Activated CD4-positive, CD25-positive, alpha-beta regulatory T cell treated with anti-CD3 and anti-CD28 coated beads, Interleukin-2, amount 50 U/mL, for 24 hours (primary cell): ENCODE measurements around the gene CARHSP1.
"Not testable (repeated sequence)": the region's sequence is repeated elsewhere in the genome, so short reads cannot be mapped to it uniquely, and the experiment has no call there.

Source experiments
- ATAC-seq, 2 donors: fragments of 150-1000 bp; cut with Tn5 transposase; one replicate each; pipeline ENCODE4 v1.10.0; 2021; ENCODE audit warnings: mild to moderate bottlenecking in 1 of 2, moderate library complexity in 1 of 2

Gene CARHSP1

DNA sequence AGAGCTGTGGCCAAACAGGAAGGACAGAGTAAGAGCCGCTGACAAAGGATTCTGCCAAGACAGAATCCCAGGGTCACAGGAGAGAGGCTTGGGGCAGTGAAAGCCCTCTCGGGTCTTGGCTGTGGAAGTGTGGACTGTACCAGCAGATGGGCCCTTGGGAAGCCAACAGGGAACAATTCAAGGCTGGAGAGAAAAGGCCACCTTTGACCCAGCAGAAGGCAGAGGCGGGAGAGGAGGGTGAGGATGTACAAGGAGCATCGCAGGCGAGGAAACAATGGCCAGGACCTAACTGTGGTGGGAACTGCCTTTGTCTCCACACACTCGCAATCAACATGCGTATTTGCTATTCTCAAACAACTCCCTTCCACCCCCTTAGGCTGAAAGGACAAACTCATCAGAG lies 15.7 kb downstream of the CARHSP1 start:
- no peak for ATAC-seq

DNA sequence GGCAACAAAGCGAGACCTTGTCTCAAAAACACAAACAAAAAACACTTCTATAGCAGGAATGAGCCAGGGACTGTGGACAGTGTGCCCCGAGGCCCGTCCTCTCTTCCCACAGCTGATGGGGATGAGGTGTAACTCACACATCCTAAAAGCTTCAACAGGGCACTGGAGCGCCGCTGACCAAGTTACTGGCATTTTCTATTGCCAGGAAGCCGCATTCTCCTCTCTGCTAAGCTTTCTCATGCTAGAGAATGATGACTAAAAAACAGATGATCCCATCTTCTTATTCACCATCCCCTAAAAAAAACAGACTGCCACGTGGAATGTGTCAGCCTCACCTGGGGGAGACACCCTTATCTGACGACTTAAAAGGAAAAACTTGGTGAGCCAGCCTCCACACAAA lies 16.3 kb downstream of the CARHSP1 start:
- ATAC-seq = no peak

DNA sequence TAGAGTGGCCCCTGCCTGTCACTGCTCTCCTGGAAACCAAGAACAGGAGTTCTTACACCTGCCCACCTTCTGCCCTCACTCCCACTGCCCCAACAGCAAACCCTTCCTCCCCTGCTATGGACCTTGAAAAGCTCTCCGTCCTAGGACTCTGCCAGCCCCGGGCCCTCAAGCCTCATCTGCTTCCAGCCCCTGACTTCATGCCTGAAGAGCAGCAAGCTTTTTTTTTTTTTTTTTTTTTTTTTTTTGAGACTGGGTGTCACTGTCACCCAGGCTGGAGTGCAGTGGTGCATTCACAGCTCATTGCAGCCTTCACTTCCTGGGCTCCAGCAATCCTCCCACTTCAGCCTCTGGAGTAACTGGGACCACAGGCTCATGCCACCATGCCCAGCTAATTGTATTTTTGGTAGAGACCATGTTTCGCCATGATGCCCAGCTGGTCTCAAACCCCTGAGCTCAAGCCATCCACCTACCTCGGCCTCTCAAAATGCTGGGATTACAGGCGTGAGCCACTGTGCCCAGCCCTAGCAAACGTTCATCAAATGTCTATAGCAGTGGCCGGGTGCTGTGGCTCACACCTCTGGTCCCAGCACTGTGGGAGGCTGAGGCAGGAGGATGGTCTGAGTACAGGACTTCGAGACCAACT lies 16.9 kb downstream of the CARHSP1 start:
- ATAC-seq = no peak

DNA sequence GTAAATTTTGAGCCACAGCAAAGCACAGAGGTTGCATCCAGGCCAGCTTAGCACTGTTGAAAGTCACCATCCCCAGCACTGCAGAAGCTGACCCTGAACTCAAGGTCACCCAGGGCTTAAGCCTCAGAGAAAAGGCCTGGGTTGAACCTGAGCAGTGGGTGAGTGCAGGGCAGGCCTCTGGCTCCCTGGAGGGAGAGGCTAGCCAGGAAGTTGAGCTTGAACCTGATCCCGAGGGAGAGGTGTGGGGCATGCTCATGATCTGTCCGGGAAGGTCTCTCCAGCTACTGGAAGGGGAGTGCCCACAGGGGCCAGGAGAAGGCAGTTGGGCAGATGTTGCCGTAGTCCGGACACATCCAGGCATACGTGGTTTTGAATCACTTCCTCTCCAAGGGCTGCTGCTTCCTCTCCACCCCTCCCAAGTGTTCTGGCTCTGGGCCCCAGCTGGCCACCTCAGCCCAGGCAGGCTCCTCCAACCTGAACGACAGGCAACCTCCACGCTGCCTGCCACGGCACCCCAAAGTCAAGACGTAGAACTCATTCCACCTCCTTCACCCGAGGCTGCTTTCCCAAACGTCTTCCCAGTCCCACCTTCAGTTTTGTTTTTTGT lies 18.4 kb downstream of the CARHSP1 start:
- no peak for ATAC-seq

DNA sequence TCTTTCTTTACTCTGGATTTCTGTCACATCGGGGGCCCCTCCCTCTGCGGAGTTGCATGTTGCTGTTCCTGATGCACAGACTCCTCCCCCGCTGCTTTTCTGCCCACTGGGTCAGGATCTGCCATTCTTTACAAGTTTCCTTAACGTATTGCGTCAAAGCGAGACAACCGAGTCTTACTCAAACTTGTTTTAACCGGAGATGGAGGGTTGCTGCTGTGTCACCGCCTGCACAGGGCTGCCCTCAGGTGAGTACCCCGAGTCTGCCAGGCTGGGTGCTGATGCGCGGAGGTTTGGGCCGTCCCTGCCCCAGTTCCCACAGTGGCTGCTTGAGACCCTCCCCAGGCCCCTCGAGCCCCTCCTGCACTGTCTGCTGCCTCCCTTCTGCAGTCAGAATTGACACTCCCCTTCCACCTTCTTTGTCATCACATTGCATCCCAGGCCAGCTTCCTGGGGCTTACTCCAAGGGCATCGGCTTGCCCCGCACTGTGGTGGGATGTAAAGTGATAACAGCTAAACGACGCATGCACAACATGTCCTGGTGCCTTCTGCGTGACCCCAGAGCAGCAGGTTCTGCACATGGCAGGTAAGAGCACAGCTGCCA lies 19.3 kb downstream of the CARHSP1 start:
- no peak for ATAC-seq

DNA sequence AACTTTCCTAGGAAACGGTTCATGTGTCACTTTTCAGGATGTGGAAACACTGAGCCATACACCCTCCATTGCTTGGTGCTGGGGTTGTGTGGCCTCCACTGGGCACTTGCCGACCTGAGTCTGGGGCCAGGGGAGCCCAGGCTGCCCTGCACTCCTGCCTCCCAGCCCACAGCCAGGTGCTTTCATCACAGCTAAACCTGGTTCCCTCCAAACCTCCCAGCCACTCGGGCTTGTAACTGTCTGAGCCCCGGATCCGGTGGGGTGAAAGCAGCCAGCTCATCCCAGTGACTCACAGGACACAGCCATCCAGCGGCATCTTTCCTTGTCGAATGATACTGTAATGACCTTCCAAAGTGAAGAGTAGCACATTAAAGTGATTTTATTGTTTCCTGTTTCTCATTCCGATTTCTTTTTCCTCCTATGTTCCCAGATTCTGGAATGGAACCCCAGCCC lies 19.8 kb downstream of the CARHSP1 start:
- no peak for ATAC-seq

DNA sequence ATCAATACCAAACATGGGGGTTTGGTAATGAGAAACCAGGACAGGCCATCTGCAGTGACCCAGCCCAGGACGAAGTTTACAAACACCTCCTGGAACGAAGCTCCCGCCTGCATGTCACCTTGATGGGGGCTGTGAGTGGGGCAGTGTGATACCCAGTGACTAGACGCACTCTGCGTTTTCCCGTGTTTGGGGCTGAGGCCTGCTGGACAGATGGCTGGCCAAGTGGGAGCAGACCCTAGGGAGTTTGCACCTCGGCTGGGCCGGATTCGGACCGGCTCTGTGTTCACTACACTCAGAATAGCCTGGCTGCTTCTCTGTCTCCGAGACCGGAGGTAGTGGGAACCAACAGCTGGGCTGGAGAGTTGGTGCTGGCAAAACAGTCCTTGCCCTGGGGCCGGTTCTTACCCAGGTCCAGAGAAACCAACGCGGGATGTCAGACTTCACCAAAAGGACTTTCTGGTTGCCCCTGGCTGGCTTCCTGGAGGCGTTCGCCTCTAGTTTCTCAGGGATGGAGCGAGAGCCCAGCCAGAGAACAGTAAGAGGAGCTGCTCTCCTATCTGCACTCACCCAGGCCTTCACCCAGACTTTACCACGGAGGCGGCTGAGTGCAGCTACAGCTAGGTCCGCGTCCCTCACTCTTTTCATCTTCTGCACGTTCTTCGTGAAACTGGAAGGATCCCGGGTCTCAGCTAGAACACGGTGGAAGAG lies 20.4 kb downstream of the CARHSP1 start:
- no peak for ATAC-seq

DNA sequence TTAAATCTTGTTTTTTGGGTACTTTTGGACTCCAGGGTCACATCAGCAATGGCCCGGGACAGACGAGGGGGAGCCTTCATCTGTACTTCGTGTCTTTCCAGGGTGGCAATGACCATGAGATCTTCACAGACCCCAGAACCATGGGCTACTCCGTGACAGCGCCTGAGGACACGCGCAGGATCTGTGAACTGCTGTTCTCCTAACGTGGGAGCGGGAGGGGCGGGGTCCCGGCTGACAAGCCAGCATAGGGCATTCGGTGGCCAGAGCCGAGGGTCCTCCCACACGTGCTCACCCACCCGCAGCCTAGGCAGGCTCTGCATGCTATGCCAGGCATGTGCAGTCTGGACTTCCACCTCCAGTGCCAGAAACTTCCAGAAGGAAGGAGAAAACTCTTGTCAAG lies 21.2 kb downstream of the CARHSP1 start:
- no peak for ATAC-seq

DNA sequence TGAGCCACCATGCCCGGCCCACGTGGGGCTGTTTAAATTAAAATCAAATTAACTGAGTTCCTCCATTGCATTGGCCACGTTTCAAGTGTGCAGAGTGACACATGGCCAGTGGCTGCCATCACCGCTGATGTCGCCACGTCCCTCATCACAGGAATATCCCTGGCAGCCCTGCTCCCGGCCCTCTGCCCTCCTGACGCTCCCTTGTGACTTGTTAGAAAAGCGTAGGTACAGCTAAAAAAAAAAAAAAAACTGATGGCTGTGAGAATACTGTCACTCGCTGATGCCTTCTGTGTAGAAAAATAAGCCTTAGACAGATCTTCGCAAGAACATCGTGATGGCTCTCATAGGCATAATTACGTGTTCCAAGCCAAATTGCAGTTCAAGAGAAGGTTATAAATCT lies 21.7 kb downstream of the CARHSP1 start:
- no peak for ATAC-seq

DNA sequence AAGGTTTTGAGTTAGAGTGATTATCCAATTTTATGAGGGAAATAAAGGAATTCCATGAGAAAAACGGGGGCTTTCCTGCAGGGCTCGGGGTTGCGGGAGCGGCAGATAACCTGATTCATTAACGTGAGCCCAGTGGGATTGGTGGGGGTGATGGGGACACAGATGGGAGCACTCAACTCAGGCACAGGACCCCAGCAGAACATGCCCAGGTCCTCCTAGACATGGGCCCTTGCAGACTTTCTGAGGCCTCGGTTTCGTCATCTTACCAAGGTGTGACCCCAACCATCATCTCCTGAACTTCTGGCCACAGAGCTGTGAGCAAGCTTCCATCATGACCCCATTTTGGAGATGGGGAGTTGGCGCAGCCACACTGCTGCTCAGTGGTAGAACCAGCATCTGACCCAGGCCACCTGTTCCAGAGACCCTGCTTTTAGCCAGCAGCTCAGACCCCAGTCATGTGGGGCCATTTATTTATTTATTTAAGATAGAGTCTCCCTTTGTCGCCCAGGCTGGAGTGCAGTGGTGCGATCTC lies 22.3 kb downstream of the CARHSP1 start:
- no peak for ATAC-seq

DNA sequence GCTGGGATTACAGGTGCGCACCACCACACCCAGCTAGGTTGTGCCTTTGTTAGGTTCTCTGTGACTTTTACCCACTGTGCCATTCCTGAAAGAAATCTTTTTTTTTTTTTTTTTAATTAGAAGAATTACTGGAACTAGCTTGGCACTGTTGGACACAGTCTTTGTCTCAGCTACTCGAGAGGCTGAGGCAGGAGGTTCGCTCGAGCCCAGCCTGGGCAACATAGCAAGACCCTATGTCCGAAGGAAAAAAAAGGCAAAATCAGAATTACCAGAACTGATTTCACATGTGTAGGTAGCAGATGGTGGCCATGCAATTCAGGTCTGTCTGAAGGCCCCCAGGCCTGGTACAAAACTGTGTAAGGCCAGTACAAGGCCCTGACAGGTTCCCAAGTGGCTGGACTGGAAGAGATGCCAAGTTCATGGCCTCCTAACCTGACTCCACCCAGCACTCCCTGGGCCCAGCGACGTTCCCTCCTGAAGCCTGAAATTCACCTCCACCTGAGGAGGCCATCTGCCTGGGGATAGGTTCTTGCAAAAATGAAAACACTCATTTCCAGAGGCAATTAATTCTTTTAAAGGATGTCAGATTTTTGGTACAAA lies 23.0 kb downstream of the CARHSP1 start:
- no peak for ATAC-seq

DNA sequence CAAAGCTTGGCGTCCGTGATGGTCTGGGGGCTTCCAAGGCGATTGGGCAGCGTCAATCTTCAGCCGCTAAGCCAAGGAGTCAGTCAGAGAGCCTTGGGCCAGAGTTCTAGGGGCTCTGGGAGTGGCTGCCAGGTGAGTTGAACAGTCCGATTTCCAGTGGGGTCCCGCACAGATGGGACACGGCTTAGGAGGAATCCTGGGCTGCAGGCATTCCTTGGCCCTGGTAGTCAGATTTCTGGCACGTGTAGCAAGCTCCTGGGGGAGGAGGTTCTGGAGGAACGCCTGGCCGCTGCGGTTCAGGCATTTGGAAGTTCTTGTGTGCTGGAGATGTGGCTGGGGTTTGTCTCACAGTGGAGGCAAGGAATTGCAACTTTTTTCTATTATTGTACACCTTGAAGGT lies 25.5 kb downstream of the CARHSP1 start:
- ATAC-seq = not testable (repeated sequence)

DNA sequence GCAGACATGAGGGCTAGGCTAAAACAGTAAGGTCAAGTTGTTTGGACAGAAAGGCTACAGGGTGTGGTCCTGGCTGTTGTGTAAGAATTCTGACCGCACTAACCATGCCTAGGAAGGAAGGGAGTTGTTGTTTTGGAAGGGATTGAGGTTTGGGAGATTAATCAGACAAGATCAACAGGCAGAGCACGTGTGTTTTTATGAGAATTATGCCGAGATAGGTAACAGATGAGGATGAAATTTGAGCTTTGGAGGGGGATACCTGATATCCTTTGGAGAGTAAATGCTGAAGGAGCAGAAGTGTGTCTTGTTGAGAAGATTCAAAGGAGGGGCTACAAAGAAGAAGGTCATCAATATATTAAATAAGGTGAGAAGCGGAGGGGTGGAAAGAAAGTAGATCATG lies 26.8 kb downstream of the CARHSP1 start:
- ATAC-seq = not testable (repeated sequence)

DNA sequence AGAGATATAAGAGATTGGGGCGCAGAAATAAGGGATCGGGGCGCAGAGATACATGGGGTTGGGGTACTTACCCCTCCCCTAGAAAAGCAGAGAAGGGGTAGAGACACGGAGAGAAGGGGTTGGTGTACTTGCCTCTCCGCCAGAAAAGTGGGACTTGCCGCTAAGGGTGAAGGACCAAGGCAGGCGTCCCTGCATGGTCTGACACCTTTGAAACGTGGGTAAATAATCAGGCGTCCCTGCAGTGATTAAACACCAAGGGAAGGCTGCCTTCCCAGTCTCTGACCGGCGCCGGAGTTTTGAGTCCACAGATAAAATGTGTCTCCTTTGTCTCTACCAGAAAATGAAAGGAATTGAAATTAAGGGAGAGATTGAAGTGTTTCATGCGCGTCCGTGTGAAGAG lies 31.2 kb downstream of the CARHSP1 start:
- ATAC-seq = not testable (repeated sequence)

DNA sequence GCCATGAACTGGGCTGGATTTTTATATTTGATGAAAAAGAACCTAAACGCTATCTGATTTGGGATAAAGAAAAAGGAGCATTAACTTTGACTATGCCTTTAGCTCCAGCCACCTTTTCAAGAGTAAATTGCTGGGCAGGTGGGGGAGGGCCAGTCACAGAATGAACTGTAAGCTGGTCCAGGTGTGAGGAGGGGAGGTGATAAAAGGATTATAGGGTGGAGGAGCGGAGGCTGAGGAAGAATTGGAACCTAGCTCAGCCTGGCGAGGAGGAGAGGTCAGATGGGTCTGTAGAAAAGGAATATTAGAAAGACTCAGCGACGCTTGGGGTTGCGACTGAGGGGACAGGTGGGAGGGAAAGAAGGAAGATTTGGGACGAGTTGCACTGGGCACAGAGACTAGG lies 32.0 kb downstream of the CARHSP1 start:
- not testable (repeated sequence) for ATAC-seq

DNA sequence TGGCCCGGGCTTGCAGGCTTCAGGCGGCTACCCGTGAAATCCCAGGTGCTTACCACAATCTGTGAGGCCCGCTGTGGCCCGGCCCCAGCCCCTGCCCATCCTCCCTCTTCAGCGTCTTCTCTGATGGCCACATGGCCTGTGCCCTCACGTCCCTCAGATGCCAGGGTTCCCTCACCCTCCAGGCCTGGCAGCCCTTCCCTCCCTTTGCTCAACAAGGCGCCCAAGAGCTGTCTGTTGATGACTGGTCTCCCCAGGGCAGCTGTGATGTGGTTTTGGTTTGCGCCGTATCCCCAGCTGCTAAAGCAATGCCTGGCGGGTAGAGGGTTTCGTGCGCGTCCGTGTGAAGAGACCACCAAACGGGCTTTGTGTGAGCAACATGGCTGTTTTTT lies 36.1 kb downstream of the CARHSP1 start:
- no peak for ATAC-seq

DNA sequence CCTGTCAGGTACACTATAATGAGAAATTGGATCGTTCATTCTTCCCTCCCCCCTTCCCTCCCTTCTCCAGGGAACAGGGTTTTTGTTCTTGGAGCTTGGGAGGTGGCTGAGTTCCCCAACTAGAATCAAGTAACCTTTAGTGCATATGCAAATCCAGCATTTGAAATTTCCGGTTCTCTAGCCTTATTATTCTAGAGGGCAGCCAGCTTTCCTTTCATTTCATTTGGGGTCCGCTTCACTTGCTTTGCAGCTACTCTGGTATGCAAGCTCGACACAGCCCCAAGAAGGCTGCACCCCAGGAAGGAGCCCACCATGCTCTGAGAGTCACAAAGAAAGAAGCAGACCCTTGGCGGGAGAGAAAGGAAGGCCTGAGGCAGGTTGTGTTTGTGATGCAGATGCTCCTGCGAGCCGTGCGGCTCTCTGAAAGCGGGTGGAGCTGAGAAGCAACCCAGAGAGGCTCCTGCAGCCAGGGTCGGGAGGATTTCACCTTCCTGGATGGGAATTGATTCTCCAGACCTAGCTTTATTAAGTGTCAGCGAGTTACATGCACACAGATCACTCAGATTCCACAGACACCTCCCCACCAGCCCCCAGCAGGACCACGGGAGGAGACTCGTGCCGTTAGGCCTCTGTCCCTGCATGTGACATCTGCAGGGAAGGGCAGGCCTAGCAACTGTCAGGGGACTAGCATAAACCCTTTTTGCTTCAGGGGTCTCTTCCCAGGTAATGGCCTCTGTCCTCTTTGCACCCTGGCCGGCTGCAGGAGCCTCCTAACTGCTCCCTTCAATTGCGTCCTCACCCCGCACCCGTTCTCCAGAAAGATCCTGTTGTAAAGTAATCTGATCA lies 36.7 kb downstream of the CARHSP1 start:
- ATAC-seq = no peak

DNA sequence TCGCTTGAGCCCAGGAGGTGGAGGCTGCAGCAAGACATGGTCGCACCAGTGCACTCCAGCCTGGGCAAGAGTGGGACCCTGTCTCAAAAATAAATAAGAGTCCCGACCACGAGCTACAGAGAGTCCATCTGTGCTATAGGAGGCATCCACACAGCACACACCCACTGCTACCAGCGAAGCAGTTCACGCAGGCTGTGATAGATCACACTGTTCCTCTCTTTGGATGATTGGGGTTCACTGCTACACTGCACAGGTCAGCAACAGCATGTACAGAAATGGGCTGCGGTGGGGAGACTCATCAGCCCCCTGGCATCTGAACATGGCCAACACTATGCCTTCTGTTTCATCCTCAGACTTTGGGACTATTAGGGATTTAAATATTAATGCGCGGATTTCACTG lies 37.4 kb downstream of the CARHSP1 start:
- ATAC-seq = no peak

DNA sequence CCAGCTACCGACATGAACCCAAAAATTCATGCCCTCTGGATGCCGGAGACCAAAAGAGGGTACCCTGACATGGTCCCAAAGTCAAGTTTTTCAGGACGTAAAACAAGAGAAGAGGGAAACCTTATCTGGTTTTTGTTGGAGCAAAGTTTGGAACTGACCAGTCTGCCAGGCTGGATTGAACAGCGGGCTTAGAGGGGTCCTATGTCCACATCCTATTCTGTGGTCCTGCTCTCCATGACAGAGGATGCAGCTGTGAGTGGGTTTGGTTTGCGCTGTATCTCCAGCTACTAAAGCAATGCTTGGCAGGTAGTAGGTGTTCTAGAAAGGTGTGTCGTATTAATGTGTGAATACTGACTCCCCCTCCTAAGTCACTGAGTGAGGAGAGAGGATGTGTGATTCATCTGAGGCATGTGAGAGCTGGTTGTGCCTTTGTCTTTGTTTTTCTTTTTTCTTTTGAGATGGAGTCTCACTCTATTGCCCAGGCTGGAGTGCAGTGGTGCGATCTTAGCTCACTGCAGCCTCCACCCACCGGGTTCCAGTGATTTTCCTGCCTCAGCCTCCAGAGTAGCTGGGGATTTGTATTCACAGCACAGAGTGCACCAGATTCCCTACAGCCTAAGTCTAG lies 40.2 kb downstream of the CARHSP1 start:
- ATAC-seq = no peak

DNA sequence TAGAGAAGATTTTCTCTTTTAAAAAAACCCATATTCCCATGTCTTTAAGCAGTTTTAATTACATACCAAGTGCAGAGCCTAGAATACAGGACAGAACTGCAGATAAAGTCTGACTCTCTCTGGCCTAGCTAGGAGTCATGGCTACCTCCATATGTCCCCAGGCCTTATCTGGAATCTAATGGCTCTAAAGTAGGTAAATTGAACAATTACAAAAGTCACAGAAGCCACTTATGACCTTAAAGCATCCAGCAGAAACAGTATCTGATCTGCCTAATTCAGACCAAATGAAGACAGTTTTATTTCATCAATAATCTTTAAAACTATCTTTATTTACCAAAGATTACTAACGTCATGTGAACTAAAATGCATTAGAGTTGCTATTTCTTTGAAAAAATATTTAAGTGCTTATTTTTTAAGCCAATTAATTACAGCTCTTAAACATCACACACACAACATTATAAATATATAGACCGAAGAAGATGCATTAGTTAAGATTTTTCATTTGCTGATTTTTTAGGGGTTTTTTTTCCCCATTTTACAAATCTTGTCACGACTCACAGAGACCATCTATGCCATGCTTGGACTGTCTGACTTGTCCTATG lies 42.4 kb downstream of the CARHSP1 start:
- no peak for ATAC-seq

DNA sequence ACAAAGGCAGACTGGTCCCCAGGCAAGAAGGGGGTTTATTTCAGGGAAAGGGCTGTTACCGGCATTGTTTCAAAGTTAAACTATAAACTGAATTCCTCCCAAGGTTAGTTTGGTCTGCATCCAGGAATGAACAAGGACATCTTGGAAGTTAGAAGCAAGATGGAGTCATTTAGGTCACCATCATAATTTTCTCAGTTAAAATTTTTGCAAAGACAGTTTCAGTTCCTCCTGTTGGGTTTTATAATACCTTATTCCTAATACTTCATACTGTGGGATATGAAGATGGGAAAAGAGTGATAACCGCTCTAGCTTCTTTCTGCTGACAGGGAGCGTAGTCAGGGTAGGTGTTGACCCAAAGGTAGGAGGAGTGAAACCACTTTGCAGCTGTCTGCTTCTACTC lies 46.4 kb downstream of the CARHSP1 start:
- ATAC-seq = no peak
